Stimulated activated CD8-positive, alpha-beta memory T cell treated with anti-CD3 and anti-CD28 coated beads, Interleukin-15, amount 100 ng/mL, for 1 hour (primary cell): Measurements from ENCODE around the gene CTRL.

Experiments used
- DNase-seq: peaks from one replicate; pipeline ENCODE4 v3.0.0-alpha.2; 2020; ENCODE audit warnings: low read depth

Gene CTRL

DNA sequence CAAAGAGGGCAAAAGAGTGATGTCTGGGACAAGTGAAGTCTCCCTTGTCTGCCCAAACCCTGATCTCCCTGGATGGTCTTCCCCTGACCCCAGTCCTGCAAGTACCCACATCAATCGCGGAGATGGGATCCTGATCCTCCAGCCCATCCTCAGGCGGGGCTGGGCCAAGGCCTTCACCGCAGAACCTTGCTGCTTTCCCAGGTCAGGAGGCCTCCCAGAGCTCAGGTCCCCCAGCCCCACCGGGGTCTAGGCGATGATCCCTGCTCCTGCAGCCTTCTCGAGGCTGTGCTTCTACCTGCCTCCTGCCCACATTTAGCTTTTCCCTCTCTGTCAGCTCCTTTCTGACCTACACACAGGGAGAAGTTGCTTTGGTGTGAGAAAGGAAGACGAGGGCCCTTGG lies 30.5 kb upstream of the CTRL start:
- DNase-seq, result no peak

DNA sequence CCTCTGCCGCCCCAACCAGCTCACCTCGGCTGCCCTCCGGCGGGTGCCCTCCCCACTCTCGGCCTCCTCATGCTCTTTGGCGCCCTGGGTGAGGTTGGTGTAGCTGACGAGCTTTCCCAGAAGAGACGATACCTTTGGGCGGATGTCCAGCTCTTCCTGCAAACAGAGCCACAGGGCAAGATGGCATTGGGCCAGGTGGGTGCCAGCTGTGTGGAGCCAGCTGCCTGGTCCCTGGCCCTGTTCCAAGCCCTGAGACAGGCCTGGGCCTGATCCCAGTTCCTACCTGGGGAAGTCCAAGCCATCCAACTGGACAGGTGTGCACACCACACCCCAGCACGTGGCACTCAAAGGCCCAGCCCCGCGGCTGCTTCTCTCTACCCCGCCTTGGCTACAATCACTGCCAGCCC lies 29.9 kb upstream of the CTRL start:
- no peak for DNase-seq

DNA sequence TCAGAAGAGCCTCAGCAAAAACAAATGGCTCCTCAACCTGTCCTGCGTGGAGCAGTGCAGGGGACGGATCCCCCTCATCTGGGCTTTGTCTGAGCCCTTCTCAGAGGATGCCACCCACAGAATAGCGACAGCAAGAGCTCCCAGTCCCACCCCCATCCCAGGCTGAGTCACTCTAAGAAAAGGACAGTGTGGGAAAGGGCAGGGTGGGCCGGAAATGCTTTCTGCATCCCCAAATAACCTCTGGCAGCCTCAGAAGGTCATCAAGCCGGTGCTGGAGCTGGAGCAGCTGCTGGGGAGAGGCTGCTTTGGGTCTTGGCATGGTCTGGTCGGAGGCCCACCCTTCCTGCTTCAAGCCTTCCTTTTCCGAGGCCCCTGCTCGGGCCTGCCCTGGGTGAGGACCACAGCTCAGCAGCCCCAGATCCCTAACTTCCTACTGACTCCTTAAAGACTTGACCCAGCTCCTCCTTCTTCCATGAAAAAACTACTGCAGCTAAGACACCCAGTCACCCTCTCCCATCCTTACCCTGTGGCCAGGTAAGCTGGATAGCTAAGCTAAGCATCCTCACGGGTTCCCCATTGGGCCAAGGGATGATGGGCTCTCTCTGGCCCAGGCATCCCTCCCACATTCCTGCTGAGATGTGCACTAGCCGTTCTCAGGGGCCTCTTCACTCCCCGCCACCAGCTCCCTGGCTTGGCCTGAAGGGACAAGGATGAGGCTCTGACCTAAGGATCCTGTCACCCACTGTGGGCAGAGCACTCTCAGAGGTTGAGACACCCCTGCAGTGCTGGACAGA lies 28.1 kb upstream of the CTRL start:
- no peak for DNase-seq

DNA sequence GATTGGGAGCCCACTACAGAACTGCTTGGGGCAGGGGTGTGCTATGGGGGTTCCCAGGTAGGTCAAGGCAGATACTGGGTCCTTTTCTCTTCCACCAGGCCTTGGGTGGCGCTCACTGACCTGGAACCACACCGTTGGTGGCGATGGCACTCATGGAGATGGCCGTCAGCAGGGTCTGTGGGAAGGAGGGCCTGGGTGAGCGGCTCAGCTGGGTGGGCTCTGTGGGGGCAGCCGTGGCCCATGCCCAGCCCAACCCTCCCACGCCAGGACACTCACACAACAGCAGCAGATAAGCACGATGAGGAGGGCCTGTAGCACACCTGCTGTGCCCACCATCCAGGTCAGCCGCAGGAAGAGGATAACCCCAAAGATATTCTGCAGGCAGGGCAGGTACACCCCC lies 26.0 kb upstream of the CTRL start:
- no peak for DNase-seq

DNA sequence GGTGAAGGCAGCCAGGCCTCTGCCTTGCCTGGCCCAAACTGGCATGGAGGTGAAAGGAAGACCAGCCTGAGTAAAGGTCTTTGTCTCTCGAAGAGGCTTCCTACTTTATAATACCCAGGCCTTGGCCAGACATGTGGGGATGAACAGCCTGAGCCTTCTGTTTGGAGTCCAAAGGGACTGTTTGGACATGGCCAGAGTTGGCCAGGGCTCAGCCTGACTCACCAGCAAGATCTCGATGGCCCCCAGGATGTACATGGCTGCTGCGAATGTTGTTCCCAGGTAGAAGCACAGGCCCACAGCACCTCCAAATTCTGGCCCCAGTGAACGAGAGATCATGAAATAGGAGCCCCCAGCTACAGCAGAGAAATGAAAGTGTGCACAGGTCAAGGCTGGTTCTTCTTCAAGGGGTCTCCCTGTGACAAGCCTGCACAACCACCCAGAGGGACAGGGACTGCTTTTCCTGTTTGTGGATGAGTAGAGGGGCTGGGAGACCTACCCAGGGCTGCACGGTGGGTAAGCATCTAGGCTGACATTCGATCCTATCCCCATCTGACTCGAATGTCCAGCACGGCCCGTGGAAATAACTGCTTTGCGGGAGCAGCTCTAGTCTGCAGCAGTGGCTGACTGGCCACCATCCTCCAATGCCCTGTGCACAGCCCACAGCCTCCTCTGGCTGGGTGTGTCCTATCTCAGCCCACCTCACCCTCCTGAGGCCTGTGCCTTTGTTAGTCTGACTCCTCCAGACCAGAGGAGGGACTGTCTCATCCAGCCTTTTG lies 22.9 kb upstream of the CTRL start:
- DNase-seq, result no peak

DNA sequence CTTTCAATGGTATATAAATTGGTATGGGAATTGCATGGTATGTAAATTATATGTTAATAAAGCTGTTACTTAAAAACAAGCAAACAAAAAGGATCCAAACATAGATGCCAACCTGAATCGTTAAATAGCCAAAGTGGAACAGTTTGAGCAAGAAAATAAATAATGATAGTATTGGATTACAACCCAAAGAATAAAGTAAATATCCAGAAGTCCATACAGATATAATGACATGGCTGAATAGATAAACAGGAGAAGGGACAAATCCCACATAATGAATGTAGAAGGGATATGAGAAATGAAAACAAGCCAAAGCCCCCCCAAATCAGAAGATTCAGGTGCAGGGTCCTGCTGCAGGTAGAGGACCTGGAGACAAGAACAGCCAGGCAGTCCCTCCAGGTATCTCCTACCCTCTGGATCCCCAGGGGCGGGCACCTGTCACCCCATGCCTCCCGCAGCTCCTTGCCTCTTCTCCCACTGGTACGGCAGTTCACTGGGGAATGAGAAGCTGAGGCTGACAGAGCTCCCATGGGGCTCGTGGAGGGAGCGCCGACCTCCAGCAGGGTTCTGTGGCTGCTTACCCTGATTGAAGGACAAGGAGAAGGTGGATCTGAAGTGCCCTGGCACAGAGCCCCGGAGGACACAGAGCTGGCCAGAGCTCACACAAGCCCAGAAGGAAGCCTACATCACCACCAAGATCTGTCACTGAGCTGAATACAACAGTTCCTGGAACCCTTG lies 22.1 kb upstream of the CTRL start:
- no peak for DNase-seq

DNA sequence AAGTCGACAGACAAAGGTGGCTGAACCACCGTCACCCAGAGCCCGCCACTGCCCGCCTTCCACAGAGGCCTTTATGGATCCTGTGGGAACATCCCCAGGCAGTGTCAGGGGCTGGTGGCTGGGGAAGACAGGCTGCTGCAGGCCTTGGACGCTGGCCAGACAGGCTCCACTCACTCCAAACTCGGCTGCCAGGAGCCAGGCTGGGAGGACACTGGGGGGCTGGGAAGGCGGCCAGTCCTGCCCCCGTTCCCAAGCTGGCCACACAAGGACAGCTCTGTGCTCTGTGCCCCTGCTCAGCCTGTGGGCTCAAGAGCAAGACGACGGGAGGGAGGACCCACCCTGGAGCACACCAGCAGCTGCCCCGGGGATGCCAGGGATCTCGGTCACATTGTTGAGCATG lies 19.8 kb upstream of the CTRL start:
- DNase-seq, result no peak

DNA sequence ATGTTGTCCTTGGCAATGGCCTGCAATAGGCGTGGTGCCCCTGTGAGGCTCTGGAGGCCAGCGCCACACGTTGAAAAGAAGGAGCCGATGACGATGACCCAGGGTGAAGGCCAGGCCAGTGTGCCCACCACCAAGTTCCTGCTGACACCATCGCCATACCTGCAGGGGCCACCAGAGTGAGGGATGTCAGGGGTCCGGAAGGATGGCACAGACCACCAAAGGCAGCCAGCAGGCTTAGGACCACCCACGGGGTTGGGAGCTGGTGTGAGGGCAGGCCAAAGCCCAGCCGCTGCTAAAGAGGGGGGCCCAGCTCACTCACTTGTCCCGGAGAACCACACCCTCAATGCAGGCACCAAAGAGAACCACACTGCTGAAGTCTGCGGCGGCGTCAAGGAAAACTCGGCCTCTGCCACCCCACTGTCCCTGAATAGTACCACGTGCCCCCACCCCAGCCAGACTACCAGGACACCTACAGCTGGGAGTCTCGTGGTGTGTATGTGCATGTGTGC lies 18.7 kb upstream of the CTRL start:
- no peak for DNase-seq

DNA sequence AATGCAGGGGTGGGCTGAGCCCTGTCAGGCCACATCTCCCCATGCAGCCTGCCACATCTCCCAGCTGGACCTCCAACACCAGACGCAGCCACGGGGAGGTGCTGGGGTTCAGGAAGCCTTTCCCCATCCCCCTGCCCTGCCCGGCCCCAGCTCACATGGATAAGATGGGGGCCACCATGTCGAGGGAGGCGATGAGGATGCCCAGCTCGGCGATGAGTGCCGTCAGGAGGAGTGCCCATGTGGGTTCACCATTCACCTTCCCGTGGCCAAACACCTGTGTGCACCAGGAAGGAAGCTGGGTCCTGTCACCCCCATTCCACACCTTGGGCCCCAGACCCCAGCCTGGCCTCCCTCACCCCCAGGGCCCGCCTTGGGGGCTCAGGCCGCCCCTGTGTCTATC lies 18.0 kb upstream of the CTRL start:
- no peak for DNase-seq

DNA sequence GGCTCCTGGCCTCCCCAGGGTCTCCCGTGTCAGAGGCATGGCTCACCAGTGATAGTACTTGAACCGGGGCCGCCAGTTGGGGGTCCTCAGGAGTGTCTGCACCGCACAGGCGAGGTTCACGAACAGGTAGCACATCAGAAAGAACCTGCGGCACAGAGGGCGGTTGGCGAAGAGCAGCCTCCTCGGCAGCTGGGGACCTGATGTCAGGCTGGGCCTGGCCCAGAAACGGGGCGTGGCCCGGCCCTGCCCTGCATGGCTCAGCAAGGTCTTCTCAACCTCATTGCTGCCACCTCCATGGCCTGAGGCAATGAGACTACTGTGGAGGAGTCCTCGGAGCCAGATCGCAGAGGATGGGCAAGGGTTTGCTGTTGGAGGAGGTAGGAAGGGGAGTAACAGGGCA lies 16.4 kb upstream of the CTRL start:
- DNase-seq, result no peak

DNA sequence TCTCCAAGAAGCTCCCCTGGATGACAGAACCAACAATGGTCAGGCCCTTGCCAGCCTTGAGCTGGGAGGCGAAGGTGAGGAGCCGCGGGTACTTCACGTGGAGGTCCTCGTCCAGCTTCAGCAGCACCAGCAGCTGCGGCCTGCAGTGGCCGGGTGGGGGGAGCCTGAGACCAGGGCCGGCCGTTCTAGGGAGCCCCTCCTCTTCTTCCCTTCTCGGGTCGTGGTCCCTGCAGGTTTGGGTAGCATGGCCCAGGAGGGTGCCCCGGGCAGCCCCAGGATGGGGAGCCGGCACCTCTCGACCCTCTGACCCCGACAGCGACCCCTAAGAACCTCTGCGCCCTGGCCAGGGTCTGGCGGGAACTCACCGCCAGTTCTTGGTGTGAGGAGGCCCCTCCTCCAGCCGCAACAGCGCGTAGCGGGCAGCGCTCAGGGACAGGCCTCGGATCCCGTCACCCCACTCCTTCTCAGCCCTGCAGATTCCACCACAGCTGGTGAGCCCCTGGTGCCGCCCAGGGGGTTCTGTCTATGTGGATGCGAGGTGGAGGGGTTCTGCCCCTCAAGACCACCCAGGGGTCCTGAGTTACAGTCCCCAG lies 15.4 kb upstream of the CTRL start:
- no peak for DNase-seq

DNA sequence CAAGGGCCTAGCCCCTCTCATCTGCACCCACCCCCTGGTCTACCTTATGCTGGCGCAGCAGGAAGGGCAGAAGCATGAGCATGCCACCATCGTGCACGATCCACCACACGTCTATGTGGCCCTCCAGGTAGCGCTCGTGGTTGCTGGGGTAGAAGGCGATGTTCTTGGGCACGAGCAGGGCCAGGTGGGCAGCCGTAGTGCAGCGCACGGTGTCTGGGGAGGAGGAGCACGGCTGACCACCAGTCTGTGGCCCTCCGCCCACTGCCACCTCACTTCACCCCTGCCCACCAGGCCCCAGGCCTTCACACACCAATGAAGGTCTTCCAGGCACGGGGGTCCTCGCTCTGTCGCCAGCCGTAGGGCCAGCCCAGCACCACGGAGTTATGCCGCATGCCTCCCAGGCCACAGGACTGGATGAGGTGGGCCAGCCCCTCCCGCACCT lies 14.5 kb upstream of the CTRL start:
- DNase-seq, result no peak

DNA sequence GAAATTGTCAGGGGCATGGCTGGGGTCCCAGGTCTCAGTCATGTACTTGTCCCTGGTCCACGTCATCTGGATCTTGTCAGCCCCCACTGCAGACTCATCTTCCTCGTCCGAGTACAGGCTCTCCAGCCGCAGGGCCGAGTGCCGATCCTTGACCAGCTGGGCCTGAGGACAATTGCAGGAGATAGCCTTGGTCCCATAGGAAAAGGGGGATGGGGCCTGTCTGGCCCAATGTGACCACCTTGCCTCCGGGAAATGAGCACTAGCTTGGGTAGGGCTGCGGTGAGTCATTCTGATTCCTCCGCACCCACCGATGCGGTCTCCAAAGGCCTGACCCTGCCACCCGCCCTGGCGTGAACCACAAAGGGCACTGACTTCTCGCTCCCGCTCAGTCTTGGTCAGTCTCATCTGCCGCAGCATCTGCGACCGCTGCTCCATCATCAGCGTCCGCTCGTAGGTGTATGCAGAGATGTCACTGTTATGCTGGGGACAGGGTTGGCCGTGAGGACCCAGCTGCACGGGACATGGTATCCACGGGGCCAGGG lies 13.8 kb upstream of the CTRL start:
- DNase-seq, result no peak

DNA sequence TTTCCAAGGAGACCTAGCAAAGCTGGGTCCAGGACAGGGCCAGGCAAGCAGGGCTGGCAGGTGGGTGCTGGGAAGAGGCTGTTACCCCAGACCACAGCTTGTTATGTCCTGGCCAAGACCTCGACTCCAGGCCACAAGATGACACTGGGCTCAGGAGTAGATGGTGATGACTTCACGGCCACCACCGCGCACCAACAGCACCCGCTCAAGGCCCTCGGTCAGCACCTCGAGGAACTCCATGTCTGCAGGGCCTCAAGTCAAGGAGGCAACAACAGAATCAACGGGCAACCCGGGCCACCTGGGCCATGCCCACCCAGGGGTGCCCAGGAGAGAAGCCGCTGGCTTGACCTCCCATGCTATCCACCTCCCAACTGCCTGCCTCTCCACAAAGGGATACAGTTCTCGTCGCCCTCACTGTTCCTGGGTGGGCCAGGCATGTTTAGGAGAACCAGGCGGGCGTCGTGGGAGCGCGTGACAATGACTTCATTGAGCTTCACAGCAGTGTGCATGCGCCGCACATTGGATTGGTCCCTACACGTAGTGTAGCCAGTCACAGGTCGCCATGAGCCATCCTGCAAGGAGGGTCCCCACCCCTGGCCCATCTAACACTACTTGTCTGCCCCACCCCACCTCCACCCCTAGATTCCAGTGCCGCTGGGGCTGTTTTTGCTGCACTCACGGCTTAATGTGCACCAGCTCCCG lies 13.2 kb upstream of the CTRL start:
- no peak for DNase-seq

DNA sequence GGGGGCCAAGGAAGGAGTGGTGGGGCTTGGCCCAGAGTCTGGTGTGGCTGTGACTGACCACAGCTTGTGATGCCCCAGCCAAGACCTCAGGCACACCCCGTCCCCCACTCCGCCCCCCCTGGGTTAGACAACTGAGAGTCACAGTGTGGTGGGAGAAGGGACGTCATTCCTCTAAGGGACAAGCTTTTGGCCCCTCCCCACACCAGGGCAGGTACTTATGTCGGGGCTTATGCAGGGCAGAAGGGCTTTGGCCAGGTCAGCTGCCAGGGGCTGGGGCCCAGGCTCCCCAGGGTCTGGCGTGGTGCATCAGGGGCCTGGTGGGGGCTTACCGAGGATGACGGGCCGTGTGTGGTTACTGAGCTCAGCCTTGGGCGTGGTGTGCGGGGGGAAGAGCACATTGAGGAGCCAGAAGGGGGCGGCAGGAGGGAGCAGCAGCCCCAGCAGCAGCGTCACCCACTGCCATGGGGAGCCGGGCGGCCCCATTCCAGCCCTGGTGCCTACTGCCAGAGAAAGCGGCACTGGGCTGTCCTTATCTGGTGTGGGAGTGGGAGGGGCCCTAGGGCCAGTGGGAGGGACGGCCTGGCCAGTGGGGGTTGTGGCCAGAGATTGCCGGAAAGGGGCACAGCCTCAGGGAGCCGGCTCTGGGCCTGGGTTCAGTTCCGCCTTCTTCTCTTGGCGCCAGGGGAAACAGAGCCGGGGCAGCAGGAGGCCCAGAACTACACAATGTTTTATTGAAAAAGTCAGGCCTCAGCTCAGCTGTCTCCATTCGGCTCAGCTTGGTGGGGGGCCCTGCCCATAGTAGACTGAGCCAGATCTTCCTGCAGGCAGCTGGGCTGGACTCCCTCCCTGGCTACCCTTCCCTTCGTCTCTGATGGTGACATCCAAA lies 12.2 kb upstream of the CTRL start, which contains the start of gene LCAT:
Gene LCAT, minus strand, starts transcription at position 502 of the 886 bp plus-strand sequence. Its CDS starts 19 bp downstream, at position 483.
- DNase-seq, result no peak

DNA sequence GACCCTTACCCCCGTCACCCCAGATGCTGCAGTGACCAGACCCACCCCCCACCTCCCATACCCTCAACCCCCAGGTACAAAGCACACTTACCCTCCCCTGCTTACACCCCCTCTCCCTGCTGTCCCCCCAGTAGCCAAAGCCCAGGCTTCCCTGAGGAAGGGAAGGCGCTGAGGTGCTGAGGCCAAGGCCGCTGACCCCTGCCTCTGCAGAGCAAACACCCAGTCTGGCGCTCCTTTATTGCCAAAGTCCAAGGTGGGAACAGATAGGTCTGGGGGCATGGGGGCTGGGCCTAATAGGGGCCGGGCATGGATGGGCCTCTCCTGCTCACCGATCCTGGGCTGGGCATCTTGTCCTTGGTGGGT lies 11.6 kb upstream of the CTRL start:
- no peak for DNase-seq

DNA sequence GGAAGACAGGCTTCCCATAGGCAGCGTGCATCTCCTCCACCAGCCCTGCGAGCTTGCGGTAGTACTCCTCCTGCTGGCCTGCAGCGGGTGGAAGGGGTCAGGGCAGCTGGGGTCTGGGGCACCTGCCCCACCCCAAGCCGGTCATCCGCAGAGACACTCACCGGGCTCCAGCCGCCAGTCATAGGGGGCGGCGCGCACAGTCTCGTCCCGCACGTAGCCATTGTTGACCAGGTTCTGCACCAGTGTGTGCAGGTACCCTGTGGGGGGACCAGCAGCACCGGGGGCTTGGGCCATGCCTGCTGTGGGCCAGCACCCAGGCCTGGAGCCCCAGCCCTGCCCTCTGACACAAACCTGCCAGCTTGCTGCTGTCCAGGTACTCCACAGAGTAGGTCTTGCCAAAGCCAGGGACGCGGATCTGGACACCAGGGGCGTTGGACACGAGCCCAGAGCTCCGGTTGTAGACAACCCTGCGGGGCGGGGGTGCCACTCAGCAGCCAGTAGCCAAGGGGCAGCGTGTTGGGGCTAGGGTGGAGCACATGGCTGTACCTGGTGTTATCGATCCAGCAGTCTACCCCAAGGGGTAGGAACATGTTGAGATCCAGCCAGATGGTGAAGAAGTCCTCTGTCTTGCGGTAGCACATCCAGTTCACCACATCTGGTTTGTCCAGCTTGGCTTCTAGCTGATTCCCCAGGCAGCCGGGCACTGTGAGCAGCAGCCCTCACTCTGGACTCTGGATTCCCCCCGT lies 11.0 kb upstream of the CTRL start:
- no peak for DNase-seq

DNA sequence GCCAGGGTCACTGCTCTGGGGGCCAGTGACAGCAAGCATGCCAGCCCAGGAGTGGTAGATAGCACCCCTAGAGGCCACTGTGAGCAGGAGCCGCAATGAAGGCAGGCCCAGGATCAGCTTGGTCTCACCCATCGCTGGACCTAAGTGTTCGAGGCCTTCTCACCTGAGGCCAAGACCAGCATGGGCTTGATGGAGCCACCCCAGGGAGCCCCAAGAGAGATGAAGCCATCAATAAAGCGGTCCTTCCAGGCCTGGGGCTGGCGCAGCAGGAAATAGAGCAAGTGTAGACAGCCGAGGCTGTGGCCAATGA lies 10.5 kb upstream of the CTRL start:
- DNase-seq, result no peak

DNA sequence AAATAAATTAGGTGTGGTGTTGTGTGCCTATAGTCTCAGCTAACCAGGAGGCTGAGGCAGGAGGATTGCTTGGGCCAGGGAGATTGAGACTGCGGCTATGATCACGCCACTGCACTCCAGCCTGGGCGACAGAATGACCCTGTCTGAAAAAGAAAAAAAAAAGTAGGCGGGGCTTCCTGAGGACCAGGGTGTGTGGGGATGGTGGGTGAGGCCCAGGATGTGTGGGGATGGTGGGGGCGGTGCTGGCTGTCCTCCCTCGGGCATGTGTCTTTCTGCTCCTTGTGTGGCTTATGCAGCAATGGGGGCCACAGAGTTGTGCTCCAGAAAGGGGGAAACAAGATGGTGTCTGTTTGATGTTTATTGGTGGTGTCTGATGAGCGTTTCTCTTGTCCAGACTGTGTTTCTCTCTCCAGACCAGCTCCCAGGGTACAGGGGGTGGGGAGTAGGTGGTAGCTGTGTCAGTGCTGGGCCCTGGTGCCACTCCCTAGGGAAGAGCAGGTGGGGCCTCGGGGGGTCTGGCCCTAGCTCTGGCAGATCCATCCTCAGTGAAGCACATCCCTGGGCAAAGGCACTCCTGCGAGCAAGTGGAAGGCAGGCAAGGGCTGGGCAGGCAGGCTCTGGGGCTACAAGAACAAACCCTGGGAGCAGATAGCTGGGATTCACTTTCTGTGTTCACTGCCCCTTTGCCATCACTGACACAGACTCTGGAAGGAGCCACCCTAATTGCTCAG lies 10.0 kb upstream of the CTRL start:
- no peak for DNase-seq
